OCI-LY1 (cell line): ENCODE measurements around the gene SERPIND1.

ENCODE experiments used
- H2AFZ ChIP-seq: fragments of 200-600 bp; sonication (generic), shearing (Covaris generic); 2 replicates; pipeline ENCODE4 v1.6.0; 2014; ENCODE audit warnings: antibody characterized with exemption, mild to moderate bottlenecking, low read length
- H3F3A ChIP-seq: fragments of 200-600 bp; sonication (generic), shearing (Covaris generic); 2 replicates; pipeline ENCODE4 v1.6.0; 2014; ENCODE audit warnings: mild to moderate bottlenecking, antibody characterized with exemption, low read length, moderate library complexity; ENCODE audit not compliant: insufficient read depth
- H3K27ac ChIP-seq: fragments of 200-600 bp; sonication (generic); 2 replicates; pipeline ENCODE4 v1.5.1; 2014; ENCODE audit warnings: low read length, mixed run types, mild to moderate bottlenecking, low read depth; ENCODE audit not compliant: poor library complexity, severe bottlenecking
- H3K27me3 ChIP-seq: fragments of 200-600 bp; sonication (generic); 2 replicates; pipeline ENCODE4 v1.6.0; 2014; ENCODE audit warnings: antibody characterized with exemption, mild to moderate bottlenecking, low read length, moderate library complexity; ENCODE audit not compliant: insufficient read depth
- H3K36me3 ChIP-seq: fragments of 200-600 bp; sonication (generic); 2 replicates; pipeline ENCODE4 v1.6.1; 2014; ENCODE audit warnings: mild to moderate bottlenecking, antibody characterized with exemption, low read length, moderate library complexity, mixed read lengths; ENCODE audit not compliant: insufficient read depth
- H3K4me1 ChIP-seq: fragments of 200-600 bp; sonication (generic); 2 replicates; pipeline ENCODE4 v1.5.1; 2014; ENCODE audit warnings: mild to moderate bottlenecking, low read length, moderate library complexity; ENCODE audit not compliant: insufficient read depth, severe bottlenecking
- H3K4me2 ChIP-seq: fragments of 200-600 bp; sonication (generic), shearing (Covaris generic); 2 replicates; pipeline ENCODE4 v1.6.1; 2014; ENCODE audit warnings: low read length
- H3K4me3 ChIP-seq: fragments of 200-600 bp; sonication (generic); 2 replicates; pipeline ENCODE4 v1.5.1; 2014; ENCODE audit warnings: low read length, low read depth, mild to moderate bottlenecking, mixed read lengths; ENCODE audit not compliant: poor library complexity, severe bottlenecking
- H3K79me2 ChIP-seq: fragments of 200-600 bp; shearing (Covaris generic); 2 replicates; pipeline ENCODE4 v1.6.1; 2016; ENCODE audit warnings: mixed run types, low read length, mixed read lengths; ENCODE audit not compliant: insufficient read depth
- H3K9ac ChIP-seq: fragments of 200-600 bp; sonication (generic), shearing (Covaris generic); 2 replicates; pipeline ENCODE4 v1.6.1; 2014; ENCODE audit warnings: mild to moderate bottlenecking, low read length, mixed read lengths
- H3K9me2 ChIP-seq: fragments of 200-600 bp; sonication (generic), shearing (Covaris generic); 2 replicates; pipeline ENCODE4 v1.6.1; 2014; ENCODE audit warnings: low read depth, mild to moderate bottlenecking, low read length, mixed read lengths
- H3K9me3 ChIP-seq: fragments of 200-600 bp; shearing (Covaris generic); 2 replicates; pipeline ENCODE4 v1.6.1; 2014; ENCODE audit warnings: low read length, mixed read lengths
- H4K20me1 ChIP-seq: fragments of 200-600 bp; sonication (generic), shearing (Covaris generic); 2 replicates; pipeline ENCODE4 v1.6.0; 2016; ENCODE audit warnings: mild to moderate bottlenecking, low read length; ENCODE audit not compliant: insufficient read depth
- CTCF ChIP-seq: fragments of 200-600 bp; sonication (generic), shearing (Covaris generic); IDR thresholded peaks from 2 replicates; pipeline ENCODE4 v1.5.1; 2017; ENCODE audit warnings: mild to moderate bottlenecking, antibody characterized with exemption, low read length, moderate library complexity, mixed read lengths
- EZH2 ChIP-seq: fragments of 200-600 bp; sonication (generic), shearing (Covaris generic); IDR thresholded peaks from 2 replicates; pipeline ENCODE4 v1.8.0; 2017; ENCODE audit warnings: borderline replicate concordance, mixed run types, mild to moderate bottlenecking, antibody characterized with exemption, low read length, moderate library complexity, mixed read lengths

SERPIND1 gene

GRCh38 chr22:20787223-20787622 lies 13.3 kb downstream of the SERPIND1 start:
- H3K4me3 ChIP-seq = no peak overlapping the region
- no peaks in the 10 kb centered on the region for H3K9me3 ChIP-seq
- H3K36me3 ChIP-seq = peaks cover 38% of the 10 kb centered on the region
- H3K27ac ChIP-seq = no peak overlapping the region
- no peaks in the 10 kb centered on the region for H3K27me3 ChIP-seq
- no peak overlapping the region for H2AFZ ChIP-seq
- no peaks in the 10 kb centered on the region for H4K20me1 ChIP-seq
- TF ChIP-seq CTCF = no peak
- TF ChIP-seq EZH2 = no peak
- H3F3A ChIP-seq = no peaks in the 10 kb centered on the region
- no peaks in the 10 kb centered on the region for H3K9me2 ChIP-seq
- no peak overlapping the region for H3K4me2 ChIP-seq
- peaks cover 7% of the 10 kb centered on the region for H3K4me1 ChIP-seq
- H3K9ac ChIP-seq = no peak overlapping the region
- H3K79me2 ChIP-seq = no peaks in the 10 kb centered on the region

- no peak overlapping the region for H3K4me2 ChIP-seq
- no peaks in the 10 kb centered on the region for H3K9me2 ChIP-seq
- no peak overlapping the region for H2AFZ ChIP-seq
- no peak overlapping the region for H3K27ac ChIP-seq
- H3K9ac ChIP-seq = no peak overlapping the region
- no peaks in the 10 kb centered on the region for H3F3A ChIP-seq
- peaks cover 40% of the 10 kb centered on the region for H3K36me3 ChIP-seq
- no peak overlapping the region for H3K4me3 ChIP-seq
- no peaks in the 10 kb centered on the region for H4K20me1 ChIP-seq
- TF ChIP-seq EZH2 = no peak
- no peak for TF ChIP-seq CTCF
- H3K79me2 ChIP-seq = no peaks in the 10 kb centered on the region
- peaks cover 7% of the 10 kb centered on the region for H3K4me1 ChIP-seq
- H3K9me3 ChIP-seq = no peaks in the 10 kb centered on the region
- H3K27me3 ChIP-seq = no peaks in the 10 kb centered on the region
Measured at GRCh38 chr22:20787746-20788626, 14.1 kb downstream of the SERPIND1 start.

GRCh38 chr22:20788627-20789344 lies 14.9 kb downstream of the SERPIND1 start:
- Histone ChIP-seq H3K79me2 (no peaks in the 10 kb centered on the region), H3K9me2 (no peaks in the 10 kb centered on the region), H4K20me1 (no peaks in the 10 kb centered on the region), H3K27me3 (no peaks in the 10 kb centered on the region), H2AFZ (no peak overlapping the region), H3F3A (no peaks in the 10 kb centered on the region), H3K4me1 (peaks cover 4% of the 10 kb centered on the region), H3K4me3 (no peak overlapping the region), H3K36me3 (peaks cover 48% of the 10 kb centered on the region), H3K4me2 (no peak overlapping the region), H3K27ac (no peak overlapping the region), H3K9ac (no peak overlapping the region), H3K9me3 (no peaks in the 10 kb centered on the region)
- TF ChIP-seq CTCF (no peak), EZH2 (no peak)
